Stomach (tissue), 4 donors: ENCODE data around the gene ANKRD53.

Experiments used
- EP300 ChIP-seq: sonication (generic); formaldehyde crosslinking; IDR thresholded peaks from one replicate; pipeline ENCODE4 v1.6.1; 2017; ENCODE audit warnings: antibody characterized with exemption
- TF ChIP-seq, protein P1 (sequence below), 7 experiments: fragments of 450-650 bp in 4 of 7; fragments of 200-600 bp in 3 of 7; sonication (generic) in 3 of 7; IDR thresholded peaks; one replicate each; pipeline ENCODE4 v1.5.1; 2016 to 2019; ENCODE audit warnings: antibody characterized with exemption in 7 of 7, control low read depth in 2 of 7, mild to moderate bottlenecking in 1 of 7

- TF ChIP-seq, protein P1, sequence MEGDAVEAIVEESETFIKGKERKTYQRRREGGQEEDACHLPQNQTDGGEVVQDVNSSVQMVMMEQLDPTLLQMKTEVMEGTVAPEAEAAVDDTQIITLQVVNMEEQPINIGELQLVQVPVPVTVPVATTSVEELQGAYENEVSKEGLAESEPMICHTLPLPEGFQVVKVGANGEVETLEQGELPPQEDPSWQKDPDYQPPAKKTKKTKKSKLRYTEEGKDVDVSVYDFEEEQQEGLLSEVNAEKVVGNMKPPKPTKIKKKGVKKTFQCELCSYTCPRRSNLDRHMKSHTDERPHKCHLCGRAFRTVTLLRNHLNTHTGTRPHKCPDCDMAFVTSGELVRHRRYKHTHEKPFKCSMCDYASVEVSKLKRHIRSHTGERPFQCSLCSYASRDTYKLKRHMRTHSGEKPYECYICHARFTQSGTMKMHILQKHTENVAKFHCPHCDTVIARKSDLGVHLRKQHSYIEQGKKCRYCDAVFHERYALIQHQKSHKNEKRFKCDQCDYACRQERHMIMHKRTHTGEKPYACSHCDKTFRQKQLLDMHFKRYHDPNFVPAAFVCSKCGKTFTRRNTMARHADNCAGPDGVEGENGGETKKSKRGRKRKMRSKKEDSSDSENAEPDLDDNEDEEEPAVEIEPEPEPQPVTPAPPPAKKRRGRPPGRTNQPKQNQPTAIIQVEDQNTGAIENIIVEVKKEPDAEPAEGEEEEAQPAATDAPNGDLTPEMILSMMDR (IDR thresholded peaks at IDR 0.05) = no peak
- TF ChIP-seq EP300 = no peak
Observed at GRCh38 chr2:71006955-71007799, 28.7 kb downstream of the ANKRD53 start.
